Muscle layer of duodenum (tissue), 2 donors: ENCODE measurements around the gene PSMA8.

Source experiments
- H3K27ac ChIP-seq: one replicate; pipeline ENCODE4 v1.7.0; 2013; ENCODE audit warnings: mild to moderate bottlenecking, low read length
- H3K27me3 ChIP-seq: one replicate; pipeline ENCODE4 v1.7.0; 2013; ENCODE audit warnings: low read depth, mild to moderate bottlenecking, control low read depth, low read length
- H3K36me3 ChIP-seq, 2 donors: one replicate each; pipeline ENCODE4 v1.7.0; 2013; ENCODE audit warnings: low read length in 2 of 2, control low read depth in 1 of 2, mild to moderate bottlenecking in 1 of 2; ENCODE audit not compliant: insufficient read depth in 2 of 2, control insufficient read depth in 1 of 2
- H3K4me1 ChIP-seq, 2 donors: one replicate each; pipeline ENCODE4 v1.7.0; 2013; ENCODE audit warnings: low read length in 2 of 2, mild to moderate bottlenecking in 2 of 2, control low read depth in 1 of 2, moderate library complexity in 1 of 2; ENCODE audit not compliant: insufficient read depth in 2 of 2, control insufficient read depth in 1 of 2
- H3K4me3 ChIP-seq, 2 donors: one replicate each; pipeline ENCODE4 v1.7.0; 2013; ENCODE audit warnings: low read length in 2 of 2, low read depth in 1 of 2, mild to moderate bottlenecking in 1 of 2
- H3K9me3 ChIP-seq, 2 donors: one replicate each; pipeline ENCODE4 v1.7.0; 2013; ENCODE audit warnings: low read length in 2 of 2, control low read depth in 1 of 2, mild to moderate bottlenecking in 1 of 2; ENCODE audit not compliant: control insufficient read depth in 1 of 2
- donor health status: healthy.

Gene PSMA8

DNA sequence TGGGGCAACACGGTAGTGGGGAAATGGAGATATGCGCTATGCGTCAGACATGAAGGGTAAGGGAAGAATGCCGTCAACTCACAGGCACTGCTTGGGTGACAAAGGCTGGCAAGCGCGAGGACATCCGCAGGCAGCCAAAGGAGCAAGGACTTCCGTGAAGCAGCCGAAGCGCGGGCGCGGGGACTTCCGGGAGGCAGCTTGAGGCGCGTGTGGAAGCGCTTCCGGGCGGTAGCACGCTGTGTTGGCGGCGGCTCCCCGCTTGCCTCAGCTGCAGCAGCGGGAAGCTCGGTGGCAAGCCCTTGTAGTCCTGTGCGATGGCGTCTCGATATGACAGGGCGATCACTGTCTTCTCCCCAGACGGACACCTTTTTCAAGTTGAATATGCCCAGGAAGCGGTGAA is at the start of gene PSMA8:
PSMA8 (plus strand) TSS at position 218 of the 400 bp plus-strand sequence; CDS start at position 315, 97 bp downstream.
- H3K27me3 ChIP-seq, result no peaks in the 10 kb centered on the region

DNA sequence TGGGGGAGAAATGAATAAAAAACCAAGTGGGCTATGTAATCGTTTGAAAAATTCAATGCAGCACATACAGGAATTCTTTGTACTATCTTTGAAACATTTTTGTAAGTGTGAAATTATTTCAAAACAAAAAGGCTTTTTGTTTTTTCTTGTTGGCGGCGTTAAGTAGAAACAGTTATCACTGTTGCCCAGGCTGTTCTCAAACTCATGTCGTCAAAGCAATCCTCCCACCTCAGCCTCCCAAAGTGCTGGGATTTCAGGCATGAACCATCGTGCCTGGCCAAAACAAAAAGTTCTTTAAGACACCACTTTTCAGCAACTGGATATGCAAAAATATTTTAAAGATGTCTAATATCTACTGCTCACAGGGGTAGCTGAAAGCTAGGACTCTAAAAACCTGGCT is 48.6 kb upstream of the PSMA8 start:
- Histone ChIP-seq H3K4me1 (peaks cover 3 to 25% of the 10 kb centered on the region in 2 donors), H3K4me3 (no peak overlapping the region), H3K36me3 (peaks cover 5 to 10% of the 10 kb centered on the region in 2 donors), H3K9me3 (no peaks in the 10 kb centered on the region), H3K27me3 (no peaks in the 10 kb centered on the region), H3K27ac (no peak overlapping the region)

More for the DNA sequence above, at the start of gene PSMA8:
- no peaks in the 10 kb centered on the region for H3K4me1 ChIP-seq
- H3K9me3 ChIP-seq, result no peaks in the 10 kb centered on the region
- no peaks in the 10 kb centered on the region for H3K36me3 ChIP-seq
- H3K4me3 ChIP-seq, result peak within 1 kb of the TSS in 1 of 2 donors; percentile 19
- no peak within 1 kb of the TSS for H3K27ac ChIP-seq

DNA sequence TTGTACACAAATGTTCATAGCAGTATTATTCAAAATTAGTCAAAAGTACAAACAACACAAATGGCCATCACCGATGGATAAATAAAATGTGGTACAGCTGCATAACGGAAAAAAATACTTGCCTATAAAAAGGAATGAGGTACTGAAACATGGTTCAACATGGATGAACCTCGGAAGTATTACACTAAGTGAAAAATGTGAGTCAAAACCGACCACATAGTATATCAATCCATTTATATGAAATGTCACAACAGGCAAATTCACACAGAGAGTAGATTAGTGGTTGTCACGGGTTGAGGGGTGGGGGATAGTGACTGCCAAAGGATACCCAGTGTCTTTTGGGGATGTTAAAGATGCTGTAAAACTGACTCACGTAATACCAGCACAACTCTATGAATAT is 46.7 kb upstream of the PSMA8 start:
- Histone ChIP-seq H3K4me1 (peaks cover 3 to 25% of the 10 kb centered on the region in 2 donors), H3K27ac (no peak overlapping the region), H3K27me3 (no peaks in the 10 kb centered on the region), H3K36me3 (peaks cover 7 to 9% of the 10 kb centered on the region in 2 donors), H3K9me3 (no peaks in the 10 kb centered on the region), H3K4me3 (no peak overlapping the region)

DNA sequence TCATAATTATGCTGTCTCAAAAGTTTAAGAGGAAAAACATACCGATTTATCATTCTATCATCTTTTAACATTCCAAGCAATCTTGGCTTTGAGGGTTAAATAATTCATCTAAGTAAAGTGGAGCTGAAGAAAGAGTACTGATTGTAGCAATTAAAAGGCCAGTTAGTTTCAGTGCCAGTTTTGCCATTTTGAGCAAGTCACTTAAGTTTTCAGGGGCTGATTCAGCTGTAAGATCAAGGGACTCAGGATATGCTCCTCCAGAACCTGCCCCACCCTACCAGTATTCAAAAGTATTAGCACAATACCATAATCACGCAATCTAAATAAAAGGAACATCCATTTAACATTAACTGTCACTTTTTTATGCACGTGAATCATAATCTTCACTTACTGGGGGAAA is 45.2 kb upstream of the PSMA8 start:
- Histone ChIP-seq H3K27ac (no peak overlapping the region), H3K4me1 (peaks cover 3 to 25% of the 10 kb centered on the region in 2 donors), H3K27me3 (no peaks in the 10 kb centered on the region), H3K9me3 (no peaks in the 10 kb centered on the region), H3K4me3 (peak overlapping the region; percentile 91 to 94), H3K36me3 (peaks cover 7 to 9% of the 10 kb centered on the region in 2 donors)

DNA sequence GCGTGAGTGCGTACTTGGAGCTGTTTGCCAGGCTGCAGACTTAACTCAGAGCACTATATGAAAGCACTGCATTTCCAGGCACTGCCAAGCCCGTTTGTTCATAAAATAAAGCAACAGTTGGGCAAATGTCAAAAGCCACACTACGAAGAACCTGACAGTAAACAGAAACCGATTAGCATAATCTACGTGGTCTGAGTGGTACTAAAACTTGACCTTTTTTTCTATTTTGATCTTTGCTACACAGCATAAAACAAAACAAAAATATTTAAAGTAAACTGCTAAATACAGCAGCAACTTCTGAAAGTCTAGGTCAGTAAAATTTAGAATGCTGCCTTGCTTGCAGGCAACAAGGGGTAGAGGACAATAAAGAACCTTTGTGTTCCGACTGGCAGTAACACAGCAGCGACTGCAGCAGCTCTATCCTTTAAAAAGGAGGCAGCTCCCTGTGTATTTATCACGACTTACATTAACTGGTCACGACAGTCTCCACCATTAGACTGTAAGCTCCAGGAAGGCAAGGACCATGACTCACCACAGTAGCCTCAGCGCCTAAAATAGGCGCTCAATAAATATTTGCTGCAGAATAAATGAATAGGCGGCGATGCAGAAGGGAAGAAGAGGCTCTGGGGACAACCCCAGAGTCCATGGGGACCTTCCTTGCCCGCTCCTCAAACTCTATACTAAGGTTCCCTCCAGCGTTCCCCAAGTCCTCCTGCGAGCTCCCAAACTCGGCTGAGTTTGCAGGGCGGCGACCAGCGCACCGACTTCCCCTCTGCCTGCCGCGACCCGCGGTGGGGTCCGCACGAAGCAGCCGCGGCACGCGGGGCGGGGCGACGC is 44.2 kb upstream of the PSMA8 start:
- Histone ChIP-seq H3K4me1 (peaks cover 3 to 25% of the 10 kb centered on the region in 2 donors), H3K36me3 (peaks cover 4 to 9% of the 10 kb centered on the region in 2 donors), H3K4me3 (peak overlapping the region; percentile 91 to 94), H3K9me3 (no peaks in the 10 kb centered on the region), H3K27ac (peak overlapping the region; percentile 92), H3K27me3 (no peaks in the 10 kb centered on the region)

DNA sequence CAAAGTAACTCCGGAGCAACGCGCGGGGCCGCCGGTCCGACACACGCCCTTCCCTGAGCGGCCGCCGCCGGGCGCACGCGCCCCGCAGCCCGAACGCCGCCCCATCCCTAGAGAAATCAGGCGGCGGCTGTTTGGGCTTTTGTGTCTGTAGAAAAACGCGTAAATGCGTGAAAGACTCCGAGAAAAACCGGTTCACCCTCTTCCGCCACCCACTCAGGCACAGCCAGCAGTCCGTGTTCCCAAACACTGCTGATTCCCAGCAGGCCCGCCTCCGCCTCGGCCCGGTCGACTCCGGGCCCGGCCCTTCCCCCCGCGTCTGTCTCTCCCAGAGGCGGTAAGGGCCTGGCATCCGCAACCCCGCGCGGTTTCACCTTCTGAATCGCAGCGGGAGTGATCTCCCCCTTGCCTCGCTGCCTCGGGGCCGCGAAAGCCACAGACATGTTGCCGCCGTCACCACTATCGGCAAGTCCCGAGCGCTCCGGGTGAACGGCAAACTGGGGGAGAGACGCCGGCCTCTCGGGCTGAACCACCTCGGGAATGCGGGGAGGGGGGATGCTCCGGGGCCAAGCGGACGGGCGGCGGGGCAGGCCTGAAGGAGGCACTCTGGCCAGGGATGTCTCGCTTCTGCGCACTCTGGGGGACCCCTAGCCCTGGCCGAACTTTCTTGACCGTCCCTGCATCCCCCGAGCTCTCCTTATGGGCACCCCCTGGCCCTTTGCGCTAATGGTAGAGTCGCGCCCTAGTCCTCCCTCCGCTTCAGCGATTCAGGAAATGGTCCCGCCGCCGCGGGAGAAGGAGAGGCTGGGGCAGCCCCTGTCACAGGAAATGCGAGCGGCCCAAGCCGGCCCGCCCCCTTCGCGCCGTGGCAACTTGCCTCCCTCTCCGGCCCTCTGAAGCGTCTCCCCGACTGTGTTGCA is 43.3 kb upstream of the PSMA8 start, which contains the start of gene SS18:
SS18 (minus strand) TSS at position 484 of the 917 bp plus-strand sequence; CDS start at position 440, 44 bp downstream.
- H3K4me1 ChIP-seq, result peaks cover 3 to 21% of the 10 kb centered on the region in 2 donors
- H3K27ac ChIP-seq, result peak within 1 kb of the TSS; percentile 92
- no peaks in the 10 kb centered on the region for H3K9me3 ChIP-seq
- H3K27me3 ChIP-seq, result no peaks in the 10 kb centered on the region
- H3K4me3 ChIP-seq, result peak within 1 kb of the TSS; percentile 91 to 94
- peaks cover 0 to 9% of the 10 kb centered on the region in 2 donors for H3K36me3 ChIP-seq

DNA sequence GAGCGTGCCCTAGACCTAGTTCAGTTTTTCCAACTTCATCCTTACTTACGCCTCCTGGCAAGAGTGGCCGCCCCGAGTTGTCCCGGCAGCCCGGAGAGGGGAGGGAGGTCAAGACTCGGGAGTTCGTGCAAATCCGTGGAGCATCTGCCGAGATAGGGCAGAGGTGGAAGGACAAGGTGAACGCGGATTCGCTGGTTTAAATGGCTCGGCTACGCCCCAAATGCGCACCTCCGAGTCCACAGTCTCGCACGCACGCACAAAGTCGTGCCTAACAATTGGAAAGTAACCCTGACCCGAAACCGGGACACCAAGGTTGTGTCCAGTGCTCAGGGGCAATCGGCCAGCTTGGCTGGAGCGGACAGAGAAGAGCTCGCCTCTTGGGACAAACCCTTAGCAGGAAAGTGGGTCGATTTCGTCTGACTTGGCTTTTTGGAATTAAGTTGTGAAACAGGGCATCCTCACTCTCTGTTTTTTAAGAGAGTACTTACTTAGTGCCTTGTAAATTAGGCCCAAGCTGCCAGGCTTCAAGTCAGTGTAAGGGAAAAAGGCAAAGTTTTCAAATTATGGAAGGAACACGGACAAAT is 42.5 kb upstream of the PSMA8 start:
- Histone ChIP-seq H3K27ac (peak overlapping the region; percentile 92), H3K9me3 (no peaks in the 10 kb centered on the region), H3K36me3 (peaks cover 0 to 9% of the 10 kb centered on the region in 2 donors), H3K4me3 (peak overlapping the region; percentile 91 to 94), H3K27me3 (no peaks in the 10 kb centered on the region), H3K4me1 (peaks cover 3 to 21% of the 10 kb centered on the region in 2 donors)

DNA sequence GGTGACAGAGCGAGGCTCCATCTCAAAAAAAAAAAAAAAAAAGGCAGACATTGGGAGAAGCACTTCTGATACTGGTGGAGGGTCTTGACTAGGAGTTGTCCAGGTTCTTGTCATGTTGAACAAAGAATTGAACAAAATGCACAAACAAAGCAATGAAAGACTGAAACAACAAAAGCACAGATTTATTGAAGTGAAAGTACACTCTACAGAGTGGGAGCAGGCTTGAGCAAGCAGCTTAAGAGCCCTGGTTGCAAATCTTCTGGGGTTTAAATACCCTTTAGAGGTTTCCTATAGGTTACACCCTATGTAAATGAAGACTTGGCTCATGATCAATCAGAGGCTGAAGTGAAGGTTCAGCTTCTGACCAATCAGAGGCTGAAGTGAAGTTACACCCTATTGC is 36.8 kb upstream of the PSMA8 start:
- H3K27ac ChIP-seq, result no peak overlapping the region
- H3K4me3 ChIP-seq, result no peak overlapping the region
- no peaks in the 10 kb centered on the region for H3K4me1 ChIP-seq
- no peaks in the 10 kb centered on the region for H3K27me3 ChIP-seq
- H3K9me3 ChIP-seq, result peaks cover 0 to 4% of the 10 kb centered on the region in 2 donors
- no peaks in the 10 kb centered on the region for H3K36me3 ChIP-seq

DNA sequence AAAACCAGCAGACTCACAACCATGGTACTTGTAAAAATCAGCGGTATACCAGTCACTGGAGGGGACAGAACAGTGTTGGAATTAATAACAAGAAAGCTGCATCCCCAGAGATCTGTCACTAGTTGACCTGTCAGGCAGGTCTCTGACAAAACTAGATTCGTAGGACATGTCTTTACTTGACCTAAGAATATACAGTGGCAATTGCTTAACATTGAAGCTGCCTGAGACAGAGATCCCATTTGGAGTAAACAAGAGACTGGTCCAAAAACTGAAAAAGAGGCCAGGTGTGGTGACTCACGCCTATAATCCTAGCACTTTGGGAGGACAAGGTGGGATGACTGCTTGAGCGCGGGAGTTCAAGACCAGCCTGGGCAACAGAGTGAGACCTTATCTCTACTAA is 36.1 kb upstream of the PSMA8 start:
- Histone ChIP-seq H3K36me3 (no peaks in the 10 kb centered on the region), H3K4me1 (no peaks in the 10 kb centered on the region), H3K27me3 (no peaks in the 10 kb centered on the region), H3K4me3 (no peak overlapping the region), H3K9me3 (peaks cover 0 to 4% of the 10 kb centered on the region in 2 donors), H3K27ac (no peak overlapping the region)

DNA sequence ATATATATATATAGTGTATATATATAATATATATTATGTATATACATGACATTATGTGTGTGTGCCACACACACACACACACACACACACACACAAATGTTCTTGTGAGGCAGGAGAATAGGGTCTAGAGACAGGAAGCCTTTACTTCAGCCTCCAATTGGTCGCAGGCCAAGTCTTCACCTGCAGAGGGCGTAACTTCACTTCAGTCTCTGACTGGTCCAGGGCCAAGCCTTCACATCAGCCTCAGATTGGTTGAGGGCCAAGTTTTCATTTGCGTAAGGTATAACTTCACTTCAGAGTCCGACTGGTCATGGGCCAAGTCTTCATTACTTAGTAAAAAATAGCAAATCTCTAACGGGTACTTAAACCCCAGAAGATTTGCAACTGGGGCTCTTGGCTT is 30.1 kb upstream of the PSMA8 start:
- H3K27ac ChIP-seq, result no peak overlapping the region
- no peaks in the 10 kb centered on the region for H3K36me3 ChIP-seq
- H3K4me3 ChIP-seq, result no peak overlapping the region
- H3K4me1 ChIP-seq, result no peaks in the 10 kb centered on the region
- H3K27me3 ChIP-seq, result no peaks in the 10 kb centered on the region
- H3K9me3 ChIP-seq, result peaks cover 0 to 3% of the 10 kb centered on the region in 2 donors

DNA sequence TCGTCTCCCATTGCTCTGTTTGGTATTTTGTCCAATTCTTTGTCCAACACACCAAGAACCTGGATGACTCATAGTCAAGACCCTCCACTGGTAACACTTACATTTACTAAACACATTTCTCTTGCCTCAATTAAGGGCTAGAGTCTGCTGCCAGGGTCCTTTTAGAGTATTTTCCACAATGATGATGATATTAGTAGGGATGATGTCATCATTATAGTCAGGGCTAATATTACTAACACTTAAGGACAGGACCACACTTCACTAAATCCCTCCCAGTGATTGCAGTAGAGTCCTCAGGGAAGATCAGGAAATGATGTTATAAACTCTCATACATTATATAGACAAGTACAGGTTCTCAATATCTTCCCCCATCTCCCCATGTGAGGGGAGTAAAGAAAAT is 29.6 kb upstream of the PSMA8 start:
- no peak overlapping the region for H3K27ac ChIP-seq
- H3K4me3 ChIP-seq, result no peak overlapping the region
- H3K9me3 ChIP-seq, result peaks cover 0 to 3% of the 10 kb centered on the region in 2 donors
- H3K4me1 ChIP-seq, result no peaks in the 10 kb centered on the region
- no peaks in the 10 kb centered on the region for H3K27me3 ChIP-seq
- no peaks in the 10 kb centered on the region for H3K36me3 ChIP-seq
